ENCODE results near the gene KDM2B. TPM values are rescaled to one million over a fixed set of nuclear protein-coding genes. Genes with fewer than 3 reads are reported as not detected.

KDM2B gene
- total RNA-seq, 4 donors from 2014 or later: 13.6 to 23.5 (median 20.0) TPM

DNA sequence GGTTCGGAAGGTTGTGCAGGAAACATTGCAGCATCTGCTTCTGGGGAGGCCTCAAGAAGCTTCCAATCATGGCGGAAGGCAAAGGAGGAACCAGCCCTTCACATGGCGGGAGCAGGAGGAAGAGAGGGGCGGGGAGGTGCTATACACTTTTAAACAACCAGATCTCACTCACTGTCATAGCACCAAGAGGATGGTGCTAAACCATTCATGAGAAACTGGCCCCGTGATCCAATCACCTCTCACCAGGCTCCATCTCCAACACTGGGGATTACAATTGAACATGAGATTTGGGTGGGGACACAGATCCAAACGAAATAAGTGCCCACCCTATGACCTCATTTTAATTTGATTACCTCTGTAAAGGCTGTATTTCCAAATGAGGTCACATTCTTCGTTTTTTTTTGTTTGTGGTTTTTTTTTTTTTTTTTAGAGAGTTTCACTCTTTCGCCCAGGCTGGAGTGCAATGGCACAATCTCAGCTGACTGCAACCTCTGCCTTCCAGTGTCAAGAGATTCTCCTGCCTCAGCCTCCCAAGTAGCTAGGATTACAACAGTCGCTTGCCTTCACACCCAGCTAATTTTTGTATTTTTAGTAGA is 34.1 kb upstream of the KDM2B start:
- H3K4me1 ChIP-seq: peaks cover 11 to 27% (median 19%) of the 10 kb centered on the region in 4 donors
- H3K27me3 ChIP-seq: no peaks in the 10 kb centered on the region
- H3K27ac ChIP-seq (replicated peaks in 1 of 4): no peak overlapping the region
- 78% methylated on average over 9 of the region's 9 CpGs for WGBS
- intact Hi-C loops (cut with DNase I): no loop called here
- TF ChIP-seq, protein P1, sequence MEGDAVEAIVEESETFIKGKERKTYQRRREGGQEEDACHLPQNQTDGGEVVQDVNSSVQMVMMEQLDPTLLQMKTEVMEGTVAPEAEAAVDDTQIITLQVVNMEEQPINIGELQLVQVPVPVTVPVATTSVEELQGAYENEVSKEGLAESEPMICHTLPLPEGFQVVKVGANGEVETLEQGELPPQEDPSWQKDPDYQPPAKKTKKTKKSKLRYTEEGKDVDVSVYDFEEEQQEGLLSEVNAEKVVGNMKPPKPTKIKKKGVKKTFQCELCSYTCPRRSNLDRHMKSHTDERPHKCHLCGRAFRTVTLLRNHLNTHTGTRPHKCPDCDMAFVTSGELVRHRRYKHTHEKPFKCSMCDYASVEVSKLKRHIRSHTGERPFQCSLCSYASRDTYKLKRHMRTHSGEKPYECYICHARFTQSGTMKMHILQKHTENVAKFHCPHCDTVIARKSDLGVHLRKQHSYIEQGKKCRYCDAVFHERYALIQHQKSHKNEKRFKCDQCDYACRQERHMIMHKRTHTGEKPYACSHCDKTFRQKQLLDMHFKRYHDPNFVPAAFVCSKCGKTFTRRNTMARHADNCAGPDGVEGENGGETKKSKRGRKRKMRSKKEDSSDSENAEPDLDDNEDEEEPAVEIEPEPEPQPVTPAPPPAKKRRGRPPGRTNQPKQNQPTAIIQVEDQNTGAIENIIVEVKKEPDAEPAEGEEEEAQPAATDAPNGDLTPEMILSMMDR (IDR thresholded peaks at IDR 0.05): no peak
- TF ChIP-seq EP300 (IDR thresholded peaks at IDR 0.05) (no peak), POLR2AphosphoS5 (IDR thresholded peaks at IDR 0.05) (no peak), POLR2A (IDR thresholded peaks at IDR 0.05; ENCODE audit: low read depth) (no peak)
- no peaks in the 10 kb centered on the region for H3K9me3 ChIP-seq
- H3K36me3 ChIP-seq: no peaks in the 10 kb centered on the region
- DNase-seq (ENCODE audit: extremely low spot score): no peak
- no peak overlapping the region for H3K4me3 ChIP-seq

DNA sequence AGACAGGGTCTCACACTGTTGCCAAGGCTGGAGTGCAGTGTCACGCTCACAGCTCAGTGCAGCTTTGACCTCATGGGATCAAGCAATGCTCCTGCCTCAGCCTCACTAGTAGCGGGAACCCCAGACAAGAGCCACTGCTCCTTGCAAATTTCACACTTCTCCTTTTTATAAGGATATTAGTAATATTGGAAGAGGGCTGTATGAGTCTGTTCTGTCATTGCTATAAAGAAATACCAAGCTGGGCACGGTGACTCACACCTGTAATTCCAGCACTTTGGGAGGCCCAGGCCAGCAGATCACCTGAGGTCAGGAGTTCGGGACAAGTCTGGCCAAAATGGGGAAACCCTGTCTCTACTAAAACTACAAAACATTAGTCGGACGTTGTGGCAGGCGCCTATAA is 32.6 kb upstream of the KDM2B start:
- 89% methylated on average over 7 of the region's 7 CpGs for WGBS
- no peak overlapping the region for H3K4me3 ChIP-seq

DNA sequence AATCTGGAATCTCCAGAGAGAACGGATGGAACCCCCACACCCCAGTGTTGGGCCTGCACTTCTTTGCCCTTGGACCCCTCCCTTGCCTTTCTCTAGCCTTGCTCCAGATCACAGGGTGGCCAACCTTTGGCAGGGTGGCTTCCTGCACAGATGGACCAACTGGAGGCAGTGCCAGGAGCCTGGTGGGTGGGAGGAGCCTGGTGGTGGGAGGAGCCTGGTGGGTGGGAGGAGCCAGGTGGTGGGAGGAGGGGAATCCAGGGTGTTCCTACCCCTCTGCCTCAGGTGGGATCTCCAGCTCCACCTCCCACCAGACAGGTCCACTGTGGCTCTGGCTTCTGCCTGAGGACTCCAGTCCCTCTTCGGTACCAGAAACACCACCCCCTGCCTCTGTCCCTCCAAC is 30.5 kb upstream of the KDM2B start:
- Histone ChIP-seq H3K27me3 (no peaks in the 10 kb centered on the region), H3K27ac (replicated peaks in 1 of 4) (peak overlapping the region; percentile 75 to 85 (median 80)), H3K4me3 (no peak overlapping the region), H3K4me1 (peaks cover 12 to 24% (median 20%) of the 10 kb centered on the region in 4 donors), H3K9me3 (no peaks in the 10 kb centered on the region), H3K36me3 (no peaks in the 10 kb centered on the region)
- no peak for DNase-seq (ENCODE audit: extremely low spot score)
- TF ChIP-seq, protein P1 (IDR thresholded peaks at IDR 0.05): no peak
- no peak for TF ChIP-seq POLR2A (IDR thresholded peaks at IDR 0.05; ENCODE audit: low read depth)
- TF ChIP-seq POLR2AphosphoS5 (IDR thresholded peaks at IDR 0.05): no peak
- TF ChIP-seq EP300 (IDR thresholded peaks at IDR 0.05): no peak
- 91% methylated on average over 2 of the region's 2 CpGs for WGBS
- intact Hi-C loops (cut with DNase I): no loop called here

More for the DNA sequence above, 32.6 kb upstream of the KDM2B start:
- Histone ChIP-seq H3K27ac (replicated peaks in 1 of 4) (no peak overlapping the region), H3K4me1 (peaks cover 12 to 24% (median 20%) of the 10 kb centered on the region in 4 donors), H3K27me3 (no peaks in the 10 kb centered on the region), H3K36me3 (no peaks in the 10 kb centered on the region), H3K9me3 (no peaks in the 10 kb centered on the region)
- DNase-seq (ENCODE audit: extremely low spot score): no peak
- intact Hi-C loops (cut with DNase I): no loop called here
- TF ChIP-seq POLR2A (IDR thresholded peaks at IDR 0.05; ENCODE audit: low read depth): no peak
- no peak for TF ChIP-seq POLR2AphosphoS5 (IDR thresholded peaks at IDR 0.05)
- TF ChIP-seq EP300 (IDR thresholded peaks at IDR 0.05): no peak
- TF ChIP-seq, protein P1 (IDR thresholded peaks at IDR 0.05): no peak

DNA sequence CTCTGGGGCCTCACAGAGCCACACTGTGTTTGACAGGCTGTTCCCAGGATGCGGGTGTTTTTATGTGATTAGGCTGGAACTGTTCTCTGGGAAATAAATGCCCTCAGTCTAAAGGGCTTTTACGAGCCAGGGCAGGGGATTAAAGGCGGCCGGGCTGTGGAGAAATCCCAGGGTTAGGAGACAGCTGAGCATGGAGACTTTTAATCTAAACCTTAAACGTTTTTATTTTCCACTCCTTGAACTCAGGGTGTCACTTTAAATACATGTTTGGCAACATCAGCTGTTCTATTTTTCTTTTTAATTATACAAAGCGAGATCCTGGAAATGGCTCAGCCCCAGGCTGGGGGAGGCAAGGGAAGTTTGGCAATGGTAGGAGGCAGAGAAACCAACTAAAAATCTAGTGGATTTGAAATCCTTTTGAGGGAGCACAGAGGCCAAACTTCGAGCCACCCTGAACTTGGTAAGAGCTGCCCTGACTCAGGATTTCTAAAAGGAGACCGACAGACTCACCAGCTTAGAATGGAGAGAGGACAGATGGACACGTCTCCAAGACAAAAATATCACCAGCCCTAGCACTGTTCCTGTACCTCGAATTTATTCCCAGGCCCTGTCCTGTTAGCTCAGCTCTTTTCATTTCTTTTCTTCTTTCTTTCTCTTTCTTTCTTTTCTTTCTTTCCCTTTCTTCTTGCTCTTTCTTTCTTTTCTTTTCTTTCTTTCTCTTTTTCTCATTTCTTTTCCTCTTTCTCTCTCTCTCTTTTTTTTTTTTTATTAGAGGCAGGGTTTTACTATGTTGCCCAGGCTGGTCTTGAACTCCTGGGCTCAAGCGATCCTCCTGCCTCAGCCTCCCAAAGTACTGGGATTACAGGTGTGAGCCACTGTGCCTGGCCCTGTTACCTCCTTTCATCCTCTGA is 29.7 kb upstream of the KDM2B start:
- intact Hi-C loops (cut with DNase I): no loop called here

More for the DNA sequence above, 29.7 kb upstream of the KDM2B start:
- no peak for DNase-seq (ENCODE audit: extremely low spot score)
- TF ChIP-seq, protein P1 (IDR thresholded peaks at IDR 0.05): no peak
- no peak for TF ChIP-seq POLR2A (IDR thresholded peaks at IDR 0.05; ENCODE audit: low read depth)
- no peak for TF ChIP-seq EP300 (IDR thresholded peaks at IDR 0.05)
- H3K36me3 ChIP-seq: no peaks in the 10 kb centered on the region
- peaks cover 12 to 24% (median 20%) of the 10 kb centered on the region in 4 donors for H3K4me1 ChIP-seq
- H3K4me3 ChIP-seq: peak overlapping the region in 3 of 4 donors; percentile 22 to 25 (median 23)
- no peaks in the 10 kb centered on the region for H3K27me3 ChIP-seq
- peak overlapping the region; percentile 75 to 85 (median 80) for H3K27ac ChIP-seq (replicated peaks in 1 of 4)
- WGBS: 24% methylated on average over 11 of the region's 11 CpGs
- no peaks in the 10 kb centered on the region for H3K9me3 ChIP-seq

Data from esophagus muscularis mucosa (tissue), 4 donors.